ENCODE results near the gene ANO6.

The ANO6 gene

DNA sequence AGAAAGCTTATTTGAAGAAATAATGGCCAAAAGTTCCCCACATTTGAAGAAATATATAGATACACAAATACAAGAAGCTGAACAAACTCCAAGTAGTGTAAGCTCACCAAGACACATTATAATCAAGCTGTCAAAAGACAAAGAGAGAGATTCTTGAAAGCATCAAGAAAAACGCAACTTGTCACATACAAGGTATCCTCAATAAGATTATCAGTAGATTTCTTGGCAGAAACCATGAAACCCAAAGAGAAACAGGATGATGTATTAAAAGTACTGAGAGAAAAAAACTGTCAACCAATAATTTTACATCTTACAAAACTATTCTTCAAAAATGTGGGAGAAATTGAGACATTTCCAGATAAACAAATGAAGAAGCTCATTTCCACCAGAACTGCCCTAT is 263.0 kb downstream of the ANO6 start:
- TF ChIP-seq, protein P1, sequence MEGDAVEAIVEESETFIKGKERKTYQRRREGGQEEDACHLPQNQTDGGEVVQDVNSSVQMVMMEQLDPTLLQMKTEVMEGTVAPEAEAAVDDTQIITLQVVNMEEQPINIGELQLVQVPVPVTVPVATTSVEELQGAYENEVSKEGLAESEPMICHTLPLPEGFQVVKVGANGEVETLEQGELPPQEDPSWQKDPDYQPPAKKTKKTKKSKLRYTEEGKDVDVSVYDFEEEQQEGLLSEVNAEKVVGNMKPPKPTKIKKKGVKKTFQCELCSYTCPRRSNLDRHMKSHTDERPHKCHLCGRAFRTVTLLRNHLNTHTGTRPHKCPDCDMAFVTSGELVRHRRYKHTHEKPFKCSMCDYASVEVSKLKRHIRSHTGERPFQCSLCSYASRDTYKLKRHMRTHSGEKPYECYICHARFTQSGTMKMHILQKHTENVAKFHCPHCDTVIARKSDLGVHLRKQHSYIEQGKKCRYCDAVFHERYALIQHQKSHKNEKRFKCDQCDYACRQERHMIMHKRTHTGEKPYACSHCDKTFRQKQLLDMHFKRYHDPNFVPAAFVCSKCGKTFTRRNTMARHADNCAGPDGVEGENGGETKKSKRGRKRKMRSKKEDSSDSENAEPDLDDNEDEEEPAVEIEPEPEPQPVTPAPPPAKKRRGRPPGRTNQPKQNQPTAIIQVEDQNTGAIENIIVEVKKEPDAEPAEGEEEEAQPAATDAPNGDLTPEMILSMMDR (IDR thresholded peaks at IDR 0.05; ENCODE audit: low read depth, low read length, missing control alignments) = no peak
- no peak overlapping the region for H3K4me3 ChIP-seq (replicated peaks; ENCODE audit: low read depth, low read length)
- no peak for DNase-seq (ENCODE audit: extremely low read depth, low read depth)

DNA sequence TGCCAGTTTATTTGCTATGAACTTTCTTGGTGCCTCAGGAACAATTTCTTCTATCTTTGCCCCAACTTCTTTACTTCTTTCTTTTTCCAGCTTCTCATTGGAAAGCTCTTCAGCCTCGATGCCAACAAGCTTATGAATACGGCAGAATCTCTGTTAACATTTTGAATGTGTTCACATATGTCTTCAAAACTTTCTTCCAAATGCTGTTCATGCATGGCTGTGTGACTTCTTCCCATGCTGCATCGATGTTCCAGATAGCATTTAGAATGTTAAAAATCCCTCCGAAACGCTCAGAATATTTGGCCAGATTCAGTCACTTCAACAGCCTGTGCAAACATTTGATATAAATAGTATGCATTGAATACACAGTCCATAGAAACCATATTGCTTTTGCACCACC is 265.9 kb downstream of the ANO6 start:
- TF ChIP-seq, protein P1 (IDR thresholded peaks at IDR 0.05; ENCODE audit: low read depth, low read length, missing control alignments) = no peak
- H3K4me3 ChIP-seq (replicated peaks; ENCODE audit: low read depth, low read length) = no peak overlapping the region
- DNase-seq (ENCODE audit: extremely low read depth, low read depth) = no peak

DNA sequence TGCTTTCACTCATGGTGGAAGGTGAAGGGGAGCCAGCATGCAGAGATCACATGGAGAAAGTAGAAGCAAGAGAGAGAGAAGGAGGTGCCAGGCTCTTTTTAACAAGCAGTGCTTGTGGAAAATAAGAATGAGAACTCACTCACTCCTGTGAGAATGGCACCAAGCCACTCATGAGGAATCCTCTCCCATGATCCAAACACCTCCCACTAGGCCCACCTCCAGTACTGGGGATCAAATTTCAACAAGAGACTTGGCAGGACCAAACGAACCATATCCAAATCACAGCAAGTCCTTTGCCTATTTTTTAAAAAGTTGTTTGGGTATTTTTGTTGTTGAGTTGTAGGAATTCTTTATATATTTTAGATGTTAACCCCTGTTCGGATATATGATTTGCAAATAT is 267.7 kb downstream of the ANO6 start:
- TF ChIP-seq, protein P1 (IDR thresholded peaks at IDR 0.05; ENCODE audit: low read depth, low read length, missing control alignments) = no peak
- no peak for DNase-seq (ENCODE audit: extremely low read depth, low read depth)
- H3K4me3 ChIP-seq (replicated peaks; ENCODE audit: low read depth, low read length) = no peak overlapping the region
